HuH-7.5 (cell line): ENCODE results near the gene RPTOR.

Experiments used
- DNase-seq: peaks from one replicate; pipeline ENCODE4 v3.0.0; 2011; ENCODE audit warnings: low spot score

RPTOR gene

GRCh38 chr17:80980397-80981061 lies 435.9 kb downstream of the RPTOR start:
- no peak for DNase-seq

- no peak for DNase-seq
Observed at GRCh38 chr17:80981062-80981902, 436.6 kb downstream of the RPTOR start.

GRCh38 chr17:80981929-80982425 lies 437.3 kb downstream of the RPTOR start:
- DNase-seq: no peak

DNA sequence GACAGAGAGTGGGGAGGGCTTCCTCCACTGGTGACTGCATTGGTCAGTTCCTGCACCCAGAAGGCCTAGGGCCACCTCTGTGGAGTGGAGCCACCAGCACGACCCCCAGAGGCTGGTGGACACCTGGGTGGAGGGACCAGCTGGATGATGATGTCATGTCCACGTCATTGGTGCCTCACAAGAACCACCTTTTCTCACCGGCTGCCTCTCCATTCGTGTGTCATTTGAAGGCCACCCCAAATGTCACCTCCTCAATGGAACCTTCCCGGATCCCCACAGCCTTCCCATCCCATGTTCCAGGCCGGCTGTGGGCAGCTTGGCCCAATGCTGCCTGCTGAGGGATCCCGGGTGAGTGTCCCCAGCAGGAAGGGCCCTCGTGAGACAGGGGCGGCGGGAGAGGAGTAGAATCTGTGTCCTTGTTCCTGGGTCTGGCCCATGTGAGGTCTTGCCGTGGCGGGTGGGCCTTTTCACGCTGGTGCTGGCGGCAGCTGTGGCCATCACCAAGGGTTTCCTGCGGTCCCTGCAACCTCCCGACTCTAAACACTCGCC lies 437.9 kb downstream of the RPTOR start:
- no peak for DNase-seq

DNA sequence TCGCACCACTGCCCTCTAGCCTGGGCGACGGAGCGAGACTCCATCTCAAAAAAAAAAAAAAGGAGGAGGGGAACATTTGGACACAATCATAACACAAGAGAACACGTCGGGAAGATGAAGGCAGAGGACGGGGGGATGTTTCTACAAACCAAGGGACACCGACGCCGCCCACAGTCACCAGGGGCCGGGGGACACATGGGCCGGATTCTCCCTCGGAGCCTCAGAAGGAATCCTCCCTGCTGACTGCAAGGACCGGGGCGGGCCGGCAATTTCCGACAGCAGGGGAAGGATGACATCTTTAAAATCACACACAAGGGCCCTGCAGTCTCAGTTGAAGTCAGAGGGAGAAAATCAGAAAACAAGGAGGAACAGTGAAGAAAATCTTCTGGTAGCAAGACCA lies 438.9 kb downstream of the RPTOR start:
- DNase-seq: no peak

DNA sequence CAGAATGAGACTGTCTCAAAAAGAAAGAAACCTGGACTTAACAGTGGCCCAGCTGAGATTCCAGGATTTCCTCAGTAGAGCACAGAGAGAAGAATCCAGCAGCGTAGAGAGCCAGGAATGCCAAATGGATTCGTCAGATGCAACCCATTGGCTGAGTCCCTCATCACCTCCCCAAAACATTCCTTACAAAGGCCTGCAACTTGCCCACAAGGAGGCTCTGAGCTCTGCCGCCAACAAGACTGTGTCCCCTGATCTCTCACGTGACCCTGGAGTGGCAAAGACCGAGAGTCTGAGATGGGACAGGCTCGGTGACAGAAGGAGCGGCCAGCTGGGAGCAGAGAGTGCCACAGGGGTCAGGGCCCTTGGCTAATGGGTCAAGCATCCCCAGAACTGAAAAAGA lies 440.1 kb downstream of the RPTOR start:
- no peak for DNase-seq

DNA sequence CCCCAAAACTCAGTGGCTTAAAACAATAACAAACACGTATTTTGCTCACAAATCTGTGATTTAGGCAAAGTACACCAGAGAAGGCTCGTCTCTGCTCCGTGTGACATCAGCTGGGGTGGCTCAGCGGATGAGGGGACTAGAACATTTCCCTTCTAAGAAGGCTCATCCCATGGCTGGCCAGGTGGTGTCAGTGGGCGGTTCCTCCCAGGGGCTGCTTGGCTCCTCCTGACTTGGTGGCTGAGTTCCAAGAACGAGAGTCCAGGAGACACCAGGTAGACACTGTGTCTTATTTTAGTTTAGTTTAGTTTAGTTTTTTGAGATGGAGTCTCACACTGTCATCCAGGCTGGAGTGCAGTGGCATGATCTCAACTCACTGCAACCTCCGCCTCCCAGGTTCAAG lies 441.4 kb downstream of the RPTOR start:
- DNase-seq: no peak

GRCh38 chr17:80986816-80987475 lies 442.3 kb downstream of the RPTOR start:
- no peak for DNase-seq

DNA sequence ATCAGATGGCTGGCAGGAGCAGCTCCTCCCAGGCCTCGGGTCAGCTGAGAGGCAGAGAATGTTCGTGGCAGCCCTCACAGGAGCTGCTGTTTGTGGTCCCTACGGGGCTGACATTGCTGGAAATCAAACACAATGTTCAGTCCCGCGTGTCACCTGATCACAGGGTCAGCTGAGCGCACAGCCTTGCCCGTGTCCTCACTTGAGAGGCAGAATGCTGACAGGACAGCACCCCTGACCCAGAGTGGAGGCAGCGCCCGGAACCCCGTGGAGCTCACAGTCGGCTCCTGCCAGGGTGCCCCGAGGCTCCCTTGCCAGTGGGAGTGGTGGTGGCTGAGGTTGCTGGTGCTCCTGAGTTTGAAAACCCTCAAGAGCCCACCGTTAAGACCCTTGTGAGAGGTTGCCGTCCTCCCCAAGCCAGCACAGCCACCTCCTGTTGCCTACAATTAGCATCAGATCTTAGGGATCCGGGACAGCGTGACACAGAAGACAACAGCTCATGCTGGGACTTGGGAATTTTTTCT lies 443.4 kb downstream of the RPTOR start:
- no peak for DNase-seq

GRCh38 chr17:80989586-80989913 lies 444.9 kb downstream of the RPTOR start:
- no peak for DNase-seq

GRCh38 chr17:80990921-80991644 lies 446.4 kb downstream of the RPTOR start:
- DNase-seq: peak; percentile 48

DNA sequence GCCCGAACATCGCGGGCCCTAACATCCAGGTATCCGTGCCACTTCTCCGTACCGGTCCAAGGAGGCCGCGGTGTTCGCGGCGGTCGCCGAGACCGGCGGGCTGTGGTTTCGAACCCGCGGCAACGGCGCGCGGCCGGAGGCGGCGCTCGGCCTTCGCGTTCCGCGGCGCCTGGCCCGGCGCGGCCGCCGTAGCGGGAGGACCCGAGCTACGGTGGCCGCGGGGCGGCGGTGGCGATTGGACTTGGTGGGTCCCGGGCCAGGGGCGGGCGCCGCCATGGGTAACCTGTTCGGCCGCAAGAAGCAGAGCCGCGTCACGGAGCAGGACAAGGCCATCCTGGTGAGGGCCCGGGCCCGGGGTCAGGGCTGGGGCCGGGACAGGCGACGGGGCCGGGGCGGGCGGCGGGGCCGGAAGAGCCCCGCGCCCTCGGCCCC lies 447.0 kb downstream of the RPTOR start, which contains the start of gene CHMP6:
Gene CHMP6, plus strand, starts transcription at position 197 of the 432 bp plus-strand sequence. Its CDS starts 78 bp downstream, at position 275.
- peak; percentile 87 for DNase-seq

DNA sequence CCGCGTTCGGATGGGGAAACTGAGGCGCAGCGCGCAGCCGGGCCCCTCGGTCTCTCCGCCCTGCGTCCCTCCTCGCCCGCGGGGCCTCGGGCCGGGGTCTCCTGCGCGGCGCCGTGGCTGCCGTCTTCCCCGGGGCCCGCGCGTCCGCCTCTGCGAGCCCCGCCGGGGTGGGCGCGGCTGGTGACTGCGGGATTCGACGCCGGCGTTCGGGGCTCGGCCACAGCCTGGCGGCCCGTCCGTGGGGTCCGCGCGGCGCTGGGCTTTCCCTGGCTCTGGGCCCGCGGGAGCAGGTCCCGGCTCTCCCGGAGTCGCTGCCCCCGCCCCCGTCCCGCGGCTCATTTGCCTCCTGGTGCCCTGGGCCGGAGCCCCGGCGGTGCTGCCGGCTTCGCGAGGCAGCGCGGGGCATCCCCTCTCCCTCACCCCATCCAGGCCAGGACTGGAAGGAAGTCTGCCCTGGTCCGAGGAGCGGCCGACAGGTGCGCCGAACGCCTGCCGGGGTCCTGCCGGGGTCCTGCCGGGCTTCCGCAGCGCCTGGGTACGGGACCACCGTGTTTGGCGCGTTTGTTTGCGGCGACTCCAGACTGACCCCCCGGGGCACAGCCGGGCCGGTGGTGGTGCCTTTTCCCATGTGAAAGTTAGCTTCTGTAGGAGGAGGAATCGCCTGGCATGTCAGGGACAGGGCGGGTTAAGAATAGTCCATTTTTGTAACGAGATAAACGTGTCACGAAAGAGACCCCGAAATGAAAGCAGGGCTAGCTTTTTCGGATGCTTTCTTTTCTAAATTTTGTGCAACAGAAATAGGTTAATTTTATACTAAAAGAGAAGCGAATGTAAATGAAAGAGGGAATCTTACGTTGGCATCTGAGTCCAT lies 447.7 kb downstream of the RPTOR start:
- DNase-seq: peak; percentile 74

DNA sequence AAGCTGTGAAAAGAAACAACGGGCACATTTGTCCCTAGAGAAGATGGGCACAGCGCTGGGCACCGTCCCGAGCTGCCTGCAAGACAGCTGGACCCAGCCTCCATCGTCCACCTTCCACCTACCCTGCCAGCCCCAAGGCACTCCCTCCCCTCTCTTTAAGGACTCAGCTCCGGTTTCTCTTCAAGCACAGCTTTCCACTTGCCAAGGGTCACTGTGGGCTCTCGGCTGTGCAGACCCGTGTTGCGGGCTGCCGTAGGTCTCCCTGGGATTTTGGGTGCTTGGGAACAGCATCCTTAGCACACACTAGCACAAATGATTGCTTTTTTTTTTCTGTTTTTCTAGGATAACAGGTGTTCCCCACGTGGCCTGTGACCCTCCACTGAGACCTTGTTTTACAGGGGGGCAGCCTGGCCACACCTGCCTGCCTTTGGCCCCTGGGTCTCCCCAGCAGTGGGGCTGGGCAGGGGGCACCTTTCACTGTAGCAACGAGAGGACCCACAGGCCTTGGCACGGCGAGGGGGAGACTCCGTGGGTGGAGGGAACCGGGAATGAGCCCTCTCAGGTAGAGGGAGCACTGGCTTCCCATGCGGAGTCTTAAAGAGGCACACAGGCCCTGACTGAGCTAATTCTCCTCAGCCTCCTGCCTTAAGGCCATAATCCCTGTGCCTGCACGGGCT lies 448.4 kb downstream of the RPTOR start:
- DNase-seq: peak; percentile 23

DNA sequence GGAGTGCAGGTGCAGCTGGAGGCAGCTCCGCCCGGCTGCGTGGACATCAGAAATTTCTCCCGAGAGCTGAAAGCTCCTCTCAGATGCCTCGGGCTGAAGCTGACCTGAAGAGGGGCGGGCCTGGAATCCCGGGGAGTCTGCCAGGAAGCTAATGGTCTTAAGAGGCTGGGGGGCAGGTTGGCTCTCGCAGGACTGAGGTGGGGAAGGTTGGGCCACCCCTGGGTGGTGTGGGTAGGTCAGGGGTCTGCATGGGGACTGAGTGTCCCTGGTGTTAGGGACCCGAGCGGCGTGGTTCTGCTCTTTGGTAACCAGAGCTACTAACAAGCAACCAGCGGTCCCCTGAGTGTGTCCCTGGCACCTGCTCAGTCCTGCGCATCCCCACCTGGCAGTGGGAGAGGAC lies 450.5 kb downstream of the RPTOR start:
- DNase-seq: no peak

- no peak for DNase-seq
Observed at GRCh38 chr17:80996422-80997305, 452.0 kb downstream of the RPTOR start.

GRCh38 chr17:80997424-80998117 lies 452.9 kb downstream of the RPTOR start:
- DNase-seq: no peak

GRCh38 chr17:80998118-80998747 lies 453.6 kb downstream of the RPTOR start:
- DNase-seq: no peak
